ENCODE data around the gene LRRFIP1.

GRCh38 chr2:237723023-237723422 is 95.6 kb downstream of the LRRFIP1 start:
- TF ChIP-seq CTCF (IDR thresholded peaks at IDR 0.05) (no peak), POLR2A (IDR thresholded peaks at IDR 0.05) (no peak)
